HG03103 (cell line): ENCODE data around the gene APBB2.
"Not testable (repeated sequence)": the region's sequence is repeated elsewhere in the genome, so short reads cannot be mapped to it uniquely, and the experiment has no call there.

Source experiments
- ATAC-seq: cut with Tn5 transposase; IDR thresholded peaks from one replicate; pipeline ENCODE4 v1.9.1; 2021; ENCODE audit warnings: low read depth; ENCODE audit not compliant: unreplicated experiment

The APBB2 gene

GRCh38 chr4:41160856-41161255, 53.5 kb downstream of the APBB2 start:
- no peak for ATAC-seq

GRCh38 chr4:41160012-41160789, 54.1 kb downstream of the APBB2 start:
- ATAC-seq: no peak

- ATAC-seq: no peak
These were observed 55.6 kb downstream of the APBB2 start for GRCh38 chr4:41158756-41159155.

GRCh38 chr4:41158274-41158673, 56.1 kb downstream of the APBB2 start:
- no peak for ATAC-seq

- no peak for ATAC-seq
These were observed 57.3 kb downstream of the APBB2 start for GRCh38 chr4:41157009-41157408.

- no peak for ATAC-seq
These were observed 57.8 kb downstream of the APBB2 start for GRCh38 chr4:41156574-41156973.

- no peak for ATAC-seq
These were observed 59.0 kb downstream of the APBB2 start for GRCh38 chr4:41155194-41155830.

- ATAC-seq: no peak
These were observed 59.5 kb downstream of the APBB2 start for GRCh38 chr4:41154814-41155177.

- ATAC-seq: no peak
These were observed 60.1 kb downstream of the APBB2 start for GRCh38 chr4:41154010-41154813.

GRCh38 chr4:41150401-41150800, 63.9 kb downstream of the APBB2 start:
- no peak for ATAC-seq

- ATAC-seq: not testable (repeated sequence)
These were observed 64.8 kb downstream of the APBB2 start for GRCh38 chr4:41149568-41149967.

GRCh38 chr4:41148931-41149330, 65.4 kb downstream of the APBB2 start:
- no peak for ATAC-seq

- no peak for ATAC-seq
These were observed 66.0 kb downstream of the APBB2 start for GRCh38 chr4:41148292-41148691.

GRCh38 chr4:41147570-41147969, 66.8 kb downstream of the APBB2 start:
- not testable (repeated sequence) for ATAC-seq

GRCh38 chr4:41146716-41147506, 67.4 kb downstream of the APBB2 start:
- ATAC-seq: no peak

- ATAC-seq: no peak
These were observed 68.1 kb downstream of the APBB2 start for GRCh38 chr4:41146196-41146595.

GRCh38 chr4:41145571-41146078, 68.7 kb downstream of the APBB2 start:
- no peak for ATAC-seq

GRCh38 chr4:41144812-41145211, 69.5 kb downstream of the APBB2 start:
- no peak for ATAC-seq

- no peak for ATAC-seq
These were observed 70.3 kb downstream of the APBB2 start for GRCh38 chr4:41144040-41144379.

GRCh38 chr4:41143311-41144039, 70.9 kb downstream of the APBB2 start:
- no peak for ATAC-seq
